NCI-H2196 treated with DMSO at 0.1 percent for 48 hours (cell line): Measurements from ENCODE around the gene SUMF2.
"Not testable (repeated sequence)": the region's sequence is repeated elsewhere in the genome, so short reads cannot be mapped to it uniquely, and the experiment has no call there.

ENCODE experiments used
- DNase-seq: peaks from one replicate; lab custom pipeline; 2025; ENCODE audit not compliant: unreplicated experiment; lab: John Stamatoyannopoulos, UW

SUMF2 gene

GRCh38 chr7:56106108-56107073, 42.3 kb downstream of the SUMF2 start, which contains the start of gene CHCHD2:
Gene CHCHD2 (minus strand): TSS chr7:56106476. CDS start chr7:56106413, 63 bp downstream.
- DNase-seq = peak; percentile 97

GRCh38 chr7:56107954-56108258, 43.8 kb downstream of the SUMF2 start:
- DNase-seq = no peak

- no peak for DNase-seq
These were observed 46.5 kb downstream of the SUMF2 start for GRCh38 chr7:56110611-56111010.

GRCh38 chr7:56112244-56112643, 48.2 kb downstream of the SUMF2 start:
- not testable (repeated sequence) for DNase-seq

GRCh38 chr7:56115852-56116538, 51.9 kb downstream of the SUMF2 start, which contains the start of gene NUPR2:
Gene NUPR2 (minus strand): TSS chr7:56116417. CDS start chr7:56116314, 103 bp downstream.
- no peak for DNase-seq

- DNase-seq = no peak
These were observed 57.4 kb downstream of the SUMF2 start for GRCh38 chr7:56121440-56121839.

- no peak for DNase-seq
These were observed 60.9 kb downstream of the SUMF2 start for GRCh38 chr7:56124981-56125380.

GRCh38 chr7:56125831-56126230, 61.7 kb downstream of the SUMF2 start:
- no peak for DNase-seq

- DNase-seq = no peak
These were observed 63.3 kb downstream of the SUMF2 start for GRCh38 chr7:56127241-56127975.
